ENCODE measurements around the gene DPYD. TPM values are rescaled to one million over a fixed set of nuclear protein-coding genes. Genes with fewer than 3 reads are reported as not detected.

DPYD gene
- total and polyA plus RNA-seq, 4 donors, result 3.7 to 25.5 (median 10.6) TPM

GRCh38 chr1:97824624-97825023 lies 96.2 kb downstream of the DPYD start:
- no peaks in the 10 kb centered on the region for H3K27me3 ChIP-seq (ENCODE audit: control insufficient read depth, insufficient read depth, low read length)
- no peaks in the 10 kb centered on the region for H3K36me3 ChIP-seq (ENCODE audit: control insufficient read depth, insufficient read depth, low read length)
- H3K9me3 ChIP-seq (ENCODE audit: control insufficient read depth, insufficient read depth, low read length), result no peaks in the 10 kb centered on the region
- H3K4me1 ChIP-seq (ENCODE audit: control insufficient read depth, insufficient read depth, low read length), result no peaks in the 10 kb centered on the region
- DNase-seq (ENCODE audit: low read depth in 4 of 6, low spot score in 6 of 6), result peak in 1 of 6 donors; percentile 57
- no peak overlapping the region for H3K27ac ChIP-seq (ENCODE audit: low read depth, low read length)
- H3K4me3 ChIP-seq (ENCODE audit: low read depth, low read length), result no peak overlapping the region
- WGBS (ENCODE audit: insufficient coverage), result 88% methylated on average over 4 of the region's 5 CpGs

- no peak for DNase-seq (ENCODE audit: low read depth in 4 of 6, low spot score in 6 of 6)
- Histone ChIP-seq H3K4me3 (ENCODE audit: low read depth, low read length) (no peak overlapping the region), H3K4me1 (ENCODE audit: control insufficient read depth, insufficient read depth, low read length) (no peaks in the 10 kb centered on the region), H3K27ac (ENCODE audit: low read depth, low read length) (no peak overlapping the region), H3K36me3 (ENCODE audit: control insufficient read depth, insufficient read depth, low read length) (no peaks in the 10 kb centered on the region), H3K27me3 (ENCODE audit: control insufficient read depth, insufficient read depth, low read length) (no peaks in the 10 kb centered on the region), H3K9me3 (ENCODE audit: control insufficient read depth, insufficient read depth, low read length) (no peaks in the 10 kb centered on the region)
- no CpG with 5 or more reads among the region's 2 CpGs for WGBS (ENCODE audit: insufficient coverage)
Measured at GRCh38 chr1:97824200-97824599, 96.6 kb downstream of the DPYD start.

- peak in 2 of 6 donors; percentile 54 to 64 for DNase-seq (ENCODE audit: low read depth in 4 of 6, low spot score in 6 of 6)
- WGBS (ENCODE audit: insufficient coverage), result no CpG with 5 or more reads among the region's 6 CpGs
- H3K27me3 ChIP-seq (ENCODE audit: control insufficient read depth, insufficient read depth, low read length), result no peaks in the 10 kb centered on the region
- H3K4me3 ChIP-seq (ENCODE audit: low read depth, low read length), result no peak overlapping the region
- H3K27ac ChIP-seq (ENCODE audit: low read depth, low read length), result no peak overlapping the region
- no peaks in the 10 kb centered on the region for H3K36me3 ChIP-seq (ENCODE audit: control insufficient read depth, insufficient read depth, low read length)
- H3K4me1 ChIP-seq (ENCODE audit: control insufficient read depth, insufficient read depth, low read length), result no peaks in the 10 kb centered on the region
- no peaks in the 10 kb centered on the region for H3K9me3 ChIP-seq (ENCODE audit: control insufficient read depth, insufficient read depth, low read length)
Measured at GRCh38 chr1:97820470-97821188, 100.2 kb downstream of the DPYD start.

GRCh38 chr1:97816927-97817326 lies 103.9 kb downstream of the DPYD start:
- H3K9me3 ChIP-seq (ENCODE audit: control insufficient read depth, insufficient read depth, low read length), result no peaks in the 10 kb centered on the region
- H3K4me3 ChIP-seq (ENCODE audit: low read depth, low read length), result no peak overlapping the region
- DNase-seq (ENCODE audit: low read depth in 4 of 6, low spot score in 6 of 6), result no peak
- WGBS (ENCODE audit: insufficient coverage), result no CpG with 5 or more reads among the region's 1 CpG
- no peaks in the 10 kb centered on the region for H3K4me1 ChIP-seq (ENCODE audit: control insufficient read depth, insufficient read depth, low read length)
- no peaks in the 10 kb centered on the region for H3K36me3 ChIP-seq (ENCODE audit: control insufficient read depth, insufficient read depth, low read length)
- H3K27me3 ChIP-seq (ENCODE audit: control insufficient read depth, insufficient read depth, low read length), result no peaks in the 10 kb centered on the region
- H3K27ac ChIP-seq (ENCODE audit: low read depth, low read length), result no peak overlapping the region

- Histone ChIP-seq H3K27ac (ENCODE audit: low read depth, low read length) (no peak overlapping the region), H3K4me1 (ENCODE audit: control insufficient read depth, insufficient read depth, low read length) (no peaks in the 10 kb centered on the region), H3K4me3 (ENCODE audit: low read depth, low read length) (no peak overlapping the region), H3K9me3 (ENCODE audit: control insufficient read depth, insufficient read depth, low read length) (no peaks in the 10 kb centered on the region), H3K27me3 (ENCODE audit: control insufficient read depth, insufficient read depth, low read length) (no peaks in the 10 kb centered on the region), H3K36me3 (ENCODE audit: control insufficient read depth, insufficient read depth, low read length) (no peaks in the 10 kb centered on the region)
- WGBS (ENCODE audit: insufficient coverage), result 80% methylated on average over 1 of the region's 3 CpGs
- DNase-seq (ENCODE audit: low read depth in 4 of 6, low spot score in 6 of 6), result no peak
Measured at GRCh38 chr1:97814804-97815203, 106.0 kb downstream of the DPYD start.

- H3K4me3 ChIP-seq (ENCODE audit: low read depth, low read length), result no peak overlapping the region
- H3K4me1 ChIP-seq (ENCODE audit: control insufficient read depth, insufficient read depth, low read length), result no peaks in the 10 kb centered on the region
- H3K27ac ChIP-seq (ENCODE audit: low read depth, low read length), result no peak overlapping the region
- 93% methylated on average over 1 of the region's 1 CpG for WGBS (ENCODE audit: insufficient coverage)
- no peaks in the 10 kb centered on the region for H3K27me3 ChIP-seq (ENCODE audit: control insufficient read depth, insufficient read depth, low read length)
- no peaks in the 10 kb centered on the region for H3K36me3 ChIP-seq (ENCODE audit: control insufficient read depth, insufficient read depth, low read length)
- H3K9me3 ChIP-seq (ENCODE audit: control insufficient read depth, insufficient read depth, low read length), result no peaks in the 10 kb centered on the region
- DNase-seq (ENCODE audit: low read depth in 4 of 6, low spot score in 6 of 6), result no peak
Measured at GRCh38 chr1:97814121-97814520, 106.7 kb downstream of the DPYD start.

- H3K27me3 ChIP-seq (ENCODE audit: control insufficient read depth, insufficient read depth, low read length), result no peaks in the 10 kb centered on the region
Measured at GRCh38 chr1:97812076-97812475, 108.8 kb downstream of the DPYD start.

GRCh38 chr1:97806996-97807520 lies 113.8 kb downstream of the DPYD start:
- Histone ChIP-seq H3K4me3 (ENCODE audit: low read depth, low read length) (no peak overlapping the region), H3K27me3 (ENCODE audit: control insufficient read depth, insufficient read depth, low read length) (no peaks in the 10 kb centered on the region), H3K4me1 (ENCODE audit: control insufficient read depth, insufficient read depth, low read length) (no peaks in the 10 kb centered on the region), H3K27ac (ENCODE audit: low read depth, low read length) (no peak overlapping the region), H3K9me3 (ENCODE audit: control insufficient read depth, insufficient read depth, low read length) (peaks cover 2% of the 10 kb centered on the region), H3K36me3 (ENCODE audit: control insufficient read depth, insufficient read depth, low read length) (no peaks in the 10 kb centered on the region)
- peak in 1 of 6 donors; percentile 74 for DNase-seq (ENCODE audit: low read depth in 4 of 6, low spot score in 6 of 6)
- no CpG with 5 or more reads among the region's 1 CpG for WGBS (ENCODE audit: insufficient coverage)

More at GRCh38 chr1:97812076-97812475, 108.8 kb downstream of the DPYD start:
- Histone ChIP-seq H3K27ac (ENCODE audit: low read depth, low read length) (no peak overlapping the region), H3K4me3 (ENCODE audit: low read depth, low read length) (no peak overlapping the region), H3K4me1 (ENCODE audit: control insufficient read depth, insufficient read depth, low read length) (no peaks in the 10 kb centered on the region), H3K36me3 (ENCODE audit: control insufficient read depth, insufficient read depth, low read length) (no peaks in the 10 kb centered on the region), H3K9me3 (ENCODE audit: control insufficient read depth, insufficient read depth, low read length) (peaks cover 2% of the 10 kb centered on the region)
- DNase-seq (ENCODE audit: low read depth in 4 of 6, low spot score in 6 of 6), result peak in 1 of 6 donors; percentile 54

- H3K4me3 ChIP-seq (ENCODE audit: low read depth, low read length), result no peak overlapping the region
- WGBS (ENCODE audit: insufficient coverage), result no CpG with 5 or more reads among the region's 1 CpG
- H3K9me3 ChIP-seq (ENCODE audit: control insufficient read depth, insufficient read depth, low read length), result peaks cover 2% of the 10 kb centered on the region
- no peak overlapping the region for H3K27ac ChIP-seq (ENCODE audit: low read depth, low read length)
- no peaks in the 10 kb centered on the region for H3K4me1 ChIP-seq (ENCODE audit: control insufficient read depth, insufficient read depth, low read length)
- H3K27me3 ChIP-seq (ENCODE audit: control insufficient read depth, insufficient read depth, low read length), result no peaks in the 10 kb centered on the region
- no peaks in the 10 kb centered on the region for H3K36me3 ChIP-seq (ENCODE audit: control insufficient read depth, insufficient read depth, low read length)
- DNase-seq (ENCODE audit: low read depth in 4 of 6, low spot score in 6 of 6), result no peak
Measured at GRCh38 chr1:97806326-97806725, 114.5 kb downstream of the DPYD start.

GRCh38 chr1:97805093-97805492 lies 115.7 kb downstream of the DPYD start:
- no peak overlapping the region for H3K27ac ChIP-seq (ENCODE audit: low read depth, low read length)
- no CpG with 5 or more reads among the region's 2 CpGs for WGBS (ENCODE audit: insufficient coverage)
- peaks cover 2% of the 10 kb centered on the region for H3K9me3 ChIP-seq (ENCODE audit: control insufficient read depth, insufficient read depth, low read length)
- no peaks in the 10 kb centered on the region for H3K4me1 ChIP-seq (ENCODE audit: control insufficient read depth, insufficient read depth, low read length)
- H3K27me3 ChIP-seq (ENCODE audit: control insufficient read depth, insufficient read depth, low read length), result no peaks in the 10 kb centered on the region
- H3K4me3 ChIP-seq (ENCODE audit: low read depth, low read length), result no peak overlapping the region
- no peak for DNase-seq (ENCODE audit: low read depth in 4 of 6, low spot score in 6 of 6)
- H3K36me3 ChIP-seq (ENCODE audit: control insufficient read depth, insufficient read depth, low read length), result no peaks in the 10 kb centered on the region
